HK-2 (cell line): ENCODE results near the gene SHISA9.

Experiments
- DNase-seq: peaks from one replicate; pipeline ENCODE4 v3.0.0-alpha.2; 2018; ENCODE audit not compliant: unreplicated experiment

The SHISA9 gene

GRCh38 chr16:13070268-13070667 lies 168.9 kb downstream of the SHISA9 start:
- DNase-seq: no peak

DNA sequence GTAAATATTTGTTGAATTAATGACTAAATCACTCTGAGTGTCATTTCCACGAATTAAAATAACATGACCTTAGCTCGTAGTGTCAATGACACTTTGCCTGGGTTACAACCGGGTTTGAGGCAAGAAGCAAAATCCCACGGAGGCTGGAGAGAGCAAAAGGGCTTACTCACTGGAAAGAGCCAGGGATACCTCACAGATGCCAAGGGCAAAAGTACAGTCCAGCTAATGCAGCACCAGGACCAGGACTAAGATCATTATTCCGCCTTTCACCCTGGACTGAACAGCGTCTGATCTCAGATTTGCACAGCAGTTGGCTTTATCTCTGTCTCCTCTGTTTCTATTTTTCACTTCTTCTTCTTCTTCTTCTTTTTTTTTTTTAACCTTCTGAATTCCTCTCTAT lies 175.5 kb downstream of the SHISA9 start:
- DNase-seq: no peak

DNA sequence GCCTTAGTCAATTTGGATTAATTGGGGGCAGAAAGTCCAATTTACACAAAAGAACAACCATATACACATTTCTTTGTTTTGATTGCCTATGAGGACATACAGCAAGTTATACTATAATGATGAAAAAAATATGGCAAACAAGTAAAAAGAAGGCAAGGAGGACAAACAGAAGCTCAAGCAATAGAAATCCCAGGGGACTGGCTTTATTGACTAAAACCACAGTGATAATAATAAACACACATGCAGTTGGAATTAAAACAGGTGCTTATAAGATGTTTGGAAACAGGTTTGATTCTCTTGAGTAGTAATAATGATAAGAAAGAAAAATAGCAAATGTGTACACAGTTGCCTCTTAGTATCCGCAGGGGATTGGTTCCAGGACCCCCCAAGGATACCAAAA lies 176.4 kb downstream of the SHISA9 start:
- no peak for DNase-seq

DNA sequence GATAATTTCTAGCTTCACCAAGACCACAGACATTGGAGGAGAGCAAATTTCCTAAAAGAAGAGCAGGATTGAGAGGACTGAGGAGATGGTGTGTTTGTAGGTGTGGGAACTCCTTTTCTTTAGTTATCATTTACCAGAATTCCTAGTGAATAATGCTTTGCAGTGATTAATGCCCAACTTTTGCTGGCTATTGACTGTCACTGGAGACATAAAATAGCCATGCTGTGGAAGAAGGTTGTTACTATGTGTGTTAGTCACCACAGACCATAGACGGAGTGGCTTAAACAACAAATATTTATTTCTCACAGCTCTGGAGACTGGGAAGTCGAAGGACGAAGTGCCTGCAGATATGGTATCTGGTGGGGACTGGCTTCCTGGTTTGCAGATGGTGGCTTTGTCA lies 179.1 kb downstream of the SHISA9 start:
- no peak for DNase-seq

DNA sequence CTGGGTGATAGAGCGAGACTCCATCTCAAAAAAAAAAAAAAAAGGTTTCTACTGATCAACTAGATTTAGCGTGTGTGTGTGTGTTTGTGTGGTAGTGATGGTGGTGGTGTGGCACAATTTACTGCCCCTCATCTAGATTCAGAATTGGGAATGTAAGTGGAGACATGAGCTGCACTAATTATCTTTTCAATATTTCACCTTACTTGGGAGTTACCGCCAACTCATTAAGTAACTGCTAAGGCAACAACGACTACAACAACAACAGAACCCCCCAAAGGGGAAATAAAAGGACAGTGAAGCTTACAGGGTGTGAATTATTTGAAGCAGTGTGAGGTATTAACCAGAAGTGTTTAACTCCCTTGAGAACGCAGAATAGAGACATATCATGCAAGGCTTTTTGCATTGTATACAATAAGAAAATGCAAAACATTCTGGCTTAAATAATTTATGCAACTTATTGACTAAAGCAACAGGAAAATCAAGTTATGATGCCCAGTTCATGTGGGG lies 180.5 kb downstream of the SHISA9 start:
- no peak for DNase-seq

DNA sequence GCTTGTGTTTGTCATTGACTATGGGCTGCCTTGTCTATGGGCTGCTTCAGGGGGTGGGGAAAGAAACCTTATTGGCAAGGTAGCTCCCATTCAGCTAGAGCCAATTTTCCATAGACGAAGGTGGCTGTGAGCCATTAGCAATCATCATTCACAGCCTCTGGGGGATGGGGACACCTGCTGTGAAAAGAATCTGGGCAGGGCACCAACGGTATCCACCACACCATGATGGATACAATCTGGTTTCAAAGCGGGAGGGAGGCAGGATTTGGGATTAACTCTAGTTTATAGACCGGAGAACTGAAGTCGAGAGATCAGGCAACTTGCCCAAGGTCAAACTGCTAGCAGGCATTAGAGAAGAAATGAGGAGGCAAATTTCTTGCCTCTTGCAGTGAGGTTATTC lies 182.3 kb downstream of the SHISA9 start:
- no peak for DNase-seq

- no peak for DNase-seq
Measured at GRCh38 chr16:13084331-13084730, 182.9 kb downstream of the SHISA9 start.

GRCh38 chr16:13093661-13094060 lies 192.3 kb downstream of the SHISA9 start:
- DNase-seq: no peak

DNA sequence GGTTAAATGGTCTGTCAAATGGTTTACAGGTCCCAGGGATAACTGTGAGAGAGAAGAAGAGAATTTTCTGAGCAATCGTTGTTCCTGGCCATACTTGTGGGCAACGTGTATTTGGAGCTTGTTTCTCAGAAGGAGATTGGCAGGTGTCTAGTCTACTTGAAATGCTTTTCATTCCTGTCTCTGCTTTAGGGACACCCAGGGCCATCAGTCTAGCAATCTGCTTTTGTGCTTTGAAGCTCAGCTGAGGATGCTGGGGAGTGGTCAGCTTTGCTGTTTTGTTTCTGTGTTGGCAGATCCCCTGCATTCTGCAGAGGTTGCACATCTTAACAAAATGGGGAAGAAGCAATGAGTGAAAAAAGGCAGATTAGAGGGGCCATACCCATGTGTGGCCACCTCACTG lies 193.7 kb downstream of the SHISA9 start:
- no peak for DNase-seq

DNA sequence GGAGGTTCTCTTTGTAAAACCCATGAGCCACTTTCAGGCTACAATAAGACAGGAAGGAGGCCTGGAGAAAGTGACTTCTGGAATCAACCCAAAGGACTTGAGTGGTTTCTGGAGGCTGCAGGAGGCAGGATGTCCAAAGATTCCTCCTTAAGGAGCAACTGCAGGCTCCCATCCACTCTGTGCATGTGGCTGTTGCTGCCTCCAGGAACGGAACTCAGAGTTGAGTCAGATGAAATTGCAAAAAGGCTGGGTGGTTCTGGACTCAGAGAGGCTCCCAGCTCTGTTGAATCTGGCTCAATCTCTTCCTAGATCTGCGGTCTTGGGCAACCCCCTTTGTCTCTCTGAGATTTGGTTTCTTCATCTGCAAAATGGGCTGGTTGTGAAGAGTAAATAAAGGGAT lies 197.1 kb downstream of the SHISA9 start:
- no peak for DNase-seq

DNA sequence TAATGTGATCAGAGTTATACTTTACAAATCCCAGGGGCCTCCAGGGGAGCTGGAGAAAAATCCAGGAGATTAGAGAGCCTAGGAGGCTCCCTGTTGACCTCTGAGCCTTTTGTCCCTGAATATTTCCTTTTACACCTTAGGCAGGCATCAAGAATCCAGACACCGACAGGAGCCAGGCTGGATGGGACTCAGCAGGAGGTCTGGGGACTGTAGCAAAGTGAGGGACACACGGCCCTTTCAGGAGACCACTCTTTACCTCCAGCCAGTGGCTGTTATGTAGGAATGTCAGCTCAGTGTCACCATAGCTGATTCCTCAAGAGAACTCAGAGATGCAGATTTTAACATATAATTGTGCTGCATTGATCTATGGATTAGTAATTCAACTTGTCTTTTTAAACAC lies 198.4 kb downstream of the SHISA9 start:
- no peak for DNase-seq

GRCh38 chr16:13100970-13101369 lies 199.6 kb downstream of the SHISA9 start:
- no peak for DNase-seq

DNA sequence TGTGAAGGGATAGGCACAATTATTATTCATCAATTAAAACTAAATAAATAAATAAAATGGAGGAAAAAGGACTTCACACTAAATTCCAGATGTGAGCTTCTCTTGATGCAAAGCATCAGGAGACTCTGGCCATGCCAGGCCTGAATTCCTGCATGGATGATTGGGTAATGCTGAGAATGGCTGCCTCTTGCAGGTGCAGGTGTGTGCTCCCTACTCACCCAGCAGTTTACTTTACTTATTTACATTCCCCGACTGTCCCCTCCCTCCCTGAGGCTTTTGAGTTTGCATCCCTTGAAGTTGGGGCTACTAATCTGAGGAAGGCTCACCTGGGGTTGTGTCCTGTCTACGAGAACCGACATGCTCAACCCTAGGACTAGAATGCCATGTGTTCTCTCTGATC lies 200.4 kb downstream of the SHISA9 start:
- no peak for DNase-seq

DNA sequence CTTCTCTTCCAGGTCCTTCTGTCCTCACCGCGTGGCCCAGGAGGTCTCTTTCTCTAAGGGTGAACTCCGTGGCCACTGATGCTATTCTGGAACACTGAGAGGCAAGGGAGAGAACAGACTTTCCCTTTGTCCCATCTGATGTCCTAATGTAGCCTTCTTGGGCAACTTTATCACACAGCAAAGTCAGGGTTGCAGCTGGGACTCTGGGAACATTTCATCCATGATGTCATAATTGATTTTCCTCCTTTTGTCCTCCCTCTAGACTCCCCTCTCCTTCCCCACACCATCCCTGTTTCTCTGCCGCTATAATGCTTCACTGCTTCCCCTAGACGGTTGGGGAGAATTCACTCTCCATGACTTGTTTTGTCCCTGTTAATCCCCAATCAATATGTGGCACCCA lies 201.0 kb downstream of the SHISA9 start:
- no peak for DNase-seq

DNA sequence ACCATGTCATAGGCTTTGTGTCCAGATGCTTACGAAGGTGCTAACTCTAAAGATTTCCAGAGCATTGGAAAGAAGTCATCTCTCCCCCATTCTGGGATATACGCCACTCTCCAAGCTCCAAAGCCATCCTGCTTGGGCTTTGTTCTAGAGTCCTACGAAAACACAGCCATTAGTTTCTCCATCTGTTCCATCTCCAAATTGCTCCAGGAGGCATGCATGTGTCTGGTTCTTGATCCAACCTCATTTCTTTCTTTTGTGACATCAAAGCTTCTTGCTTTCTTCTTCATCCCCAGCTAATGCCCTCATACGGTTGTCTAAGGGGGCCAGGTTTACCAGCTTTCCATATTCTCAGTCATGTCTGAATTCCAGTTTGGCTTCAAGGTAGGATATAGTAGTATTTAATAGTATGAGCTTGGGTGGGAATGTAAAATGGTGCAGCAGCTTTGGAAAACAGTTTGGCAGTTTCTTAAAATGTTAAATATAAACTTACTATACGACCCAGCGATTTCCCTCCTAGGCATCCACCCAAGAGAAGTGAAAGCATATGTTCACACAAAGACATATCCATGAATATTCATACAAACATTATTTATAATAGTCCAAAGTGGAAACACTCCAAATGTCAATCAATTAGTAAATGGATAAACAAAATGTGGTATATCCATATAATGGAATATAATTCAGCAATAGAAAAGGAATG lies 202.6 kb downstream of the SHISA9 start:
- DNase-seq: no peak

DNA sequence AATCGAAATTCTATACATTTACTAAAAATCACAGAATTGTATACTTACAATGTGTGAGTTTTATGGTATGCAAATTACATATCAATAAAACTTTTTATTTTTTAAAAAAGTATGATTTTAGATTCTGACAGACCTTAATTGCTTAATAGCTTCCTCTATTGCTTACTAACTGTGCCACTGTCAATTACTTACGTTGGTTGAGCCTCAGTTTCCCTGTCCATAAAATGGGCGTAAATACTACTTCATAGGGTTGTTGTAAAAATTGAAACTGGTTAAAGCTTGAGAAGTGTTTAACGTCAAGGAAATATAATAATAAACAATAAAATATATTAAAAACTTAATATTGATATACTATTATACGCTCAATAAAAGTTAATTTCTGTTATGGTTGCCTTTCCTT lies 203.4 kb downstream of the SHISA9 start:
- no peak for DNase-seq

DNA sequence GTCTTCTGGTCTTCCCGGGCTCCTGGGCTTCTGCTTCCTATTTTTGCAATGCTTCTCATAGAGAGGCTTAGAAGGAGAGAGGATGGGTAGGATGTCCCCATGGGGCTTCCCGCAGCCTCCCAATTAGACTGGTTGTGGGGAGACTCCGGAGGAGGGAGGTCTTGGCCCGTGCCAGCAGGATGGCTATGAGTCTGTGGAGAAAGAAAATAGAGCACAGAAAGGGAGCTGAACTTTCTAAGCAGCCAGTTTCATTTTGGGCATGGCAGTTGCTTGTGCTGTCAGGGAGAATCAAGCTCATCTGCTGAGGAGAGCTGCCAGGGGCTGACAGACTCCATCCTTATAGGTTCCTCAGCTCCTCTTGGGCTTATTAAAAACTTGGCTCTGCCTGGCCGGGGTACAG lies 204.0 kb downstream of the SHISA9 start:
- DNase-seq: no peak

GRCh38 chr16:13106464-13106863 lies 205.1 kb downstream of the SHISA9 start:
- DNase-seq: no peak

DNA sequence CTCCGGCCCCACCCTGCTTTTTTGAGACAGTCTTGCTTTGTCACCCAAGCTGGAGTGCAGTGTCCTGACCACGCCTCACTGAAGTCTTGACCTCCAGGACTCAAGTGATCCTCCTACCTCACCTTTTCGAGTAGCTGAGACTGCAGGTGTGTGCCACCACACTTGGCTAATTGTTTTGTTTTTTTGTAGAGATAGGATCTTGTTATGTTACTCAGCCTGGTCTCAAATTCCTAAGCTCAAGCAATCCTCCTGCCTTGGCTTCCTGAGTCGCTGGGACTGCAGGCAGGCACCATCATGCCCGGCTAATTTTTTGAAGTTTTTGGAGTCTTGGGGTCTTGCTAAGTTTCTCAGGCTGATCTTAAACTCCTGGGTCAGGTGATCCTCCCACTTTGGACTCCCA lies 206.7 kb downstream of the SHISA9 start:
- no peak for DNase-seq

- peak; percentile 11 for DNase-seq
Measured at GRCh38 chr16:13109171-13109570, 207.8 kb downstream of the SHISA9 start.

GRCh38 chr16:13110124-13110796 lies 208.9 kb downstream of the SHISA9 start:
- DNase-seq: peak; percentile 74

DNA sequence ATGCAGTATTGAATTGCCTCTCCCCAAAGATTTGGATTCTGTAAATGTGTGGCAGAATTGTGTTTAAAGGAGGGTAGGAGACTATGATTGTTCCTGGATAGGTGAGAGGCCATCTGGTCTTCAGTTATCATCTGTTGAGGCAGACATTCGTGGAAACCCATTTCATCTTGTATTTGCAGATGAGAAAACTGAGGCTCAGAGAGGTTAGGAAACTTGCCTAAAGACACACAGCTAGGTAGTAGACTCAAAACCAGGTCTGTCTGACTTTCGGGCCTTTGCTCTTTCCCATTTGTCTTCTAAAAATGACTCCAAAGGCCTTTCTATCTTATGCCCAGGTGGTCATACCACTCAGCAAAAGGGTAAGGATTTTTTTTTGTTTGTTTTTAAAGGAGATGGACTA lies 210.3 kb downstream of the SHISA9 start:
- no peak for DNase-seq

- no peak for DNase-seq
Measured at GRCh38 chr16:13113741-13114140, 212.3 kb downstream of the SHISA9 start.

DNA sequence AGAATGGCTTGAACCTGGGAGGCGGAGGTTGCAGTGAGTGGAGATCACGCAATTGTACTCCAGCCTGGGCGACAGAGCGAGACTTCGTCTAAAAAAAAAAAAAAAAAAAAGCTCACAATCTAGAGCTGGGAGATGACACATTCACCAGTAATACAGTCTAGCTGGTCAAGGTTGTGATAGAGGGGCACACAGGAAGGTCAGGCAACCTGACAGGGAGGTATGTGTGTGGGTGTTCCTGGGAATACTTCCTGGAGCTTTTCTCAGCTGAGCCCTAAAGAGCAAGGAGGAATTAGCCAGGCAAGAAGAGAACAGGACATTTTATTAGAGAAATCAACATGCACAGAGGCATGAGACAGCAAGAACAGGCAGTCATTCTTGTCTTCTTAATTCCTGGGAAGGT lies 216.7 kb downstream of the SHISA9 start:
- peak; percentile 13 for DNase-seq
